ENCODE data around the gene ABCC1. TPM values are rescaled to one million over a fixed set of nuclear protein-coding genes. Genes with fewer than 3 reads are reported as not detected.

The ABCC1 gene
- total RNA-seq, 1 donor from 2014 or later, result 16.6 TPM

DNA sequence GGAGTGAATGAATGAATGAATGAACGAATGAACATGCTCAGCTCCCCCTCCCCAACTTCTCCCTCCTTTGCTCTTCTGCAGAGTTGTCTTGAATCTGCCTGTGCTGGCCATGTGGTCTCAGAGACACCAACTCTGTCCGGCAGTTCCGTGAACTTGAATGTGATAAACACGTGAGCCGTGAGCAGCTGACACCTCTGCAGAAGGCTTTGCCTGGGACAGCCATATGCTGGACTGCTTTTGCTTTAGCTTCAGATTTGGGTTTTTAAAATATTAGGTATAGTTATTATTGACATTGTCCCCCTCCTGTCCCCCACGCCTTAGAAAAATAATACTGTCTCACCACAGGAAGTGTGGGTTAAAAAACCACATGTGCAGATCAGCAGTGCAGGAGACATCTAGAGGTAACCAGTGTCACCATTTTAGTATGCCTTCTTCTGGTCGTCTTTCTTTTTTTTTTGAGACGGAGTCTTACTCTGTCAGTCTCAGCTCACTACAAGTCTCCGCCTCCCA lies 83.8 kb downstream of the ABCC1 start:
- intact Hi-C loops (cut with DNase I), result no loop called here
- DNase-seq (ENCODE audit: low spot score), result no peak

DNA sequence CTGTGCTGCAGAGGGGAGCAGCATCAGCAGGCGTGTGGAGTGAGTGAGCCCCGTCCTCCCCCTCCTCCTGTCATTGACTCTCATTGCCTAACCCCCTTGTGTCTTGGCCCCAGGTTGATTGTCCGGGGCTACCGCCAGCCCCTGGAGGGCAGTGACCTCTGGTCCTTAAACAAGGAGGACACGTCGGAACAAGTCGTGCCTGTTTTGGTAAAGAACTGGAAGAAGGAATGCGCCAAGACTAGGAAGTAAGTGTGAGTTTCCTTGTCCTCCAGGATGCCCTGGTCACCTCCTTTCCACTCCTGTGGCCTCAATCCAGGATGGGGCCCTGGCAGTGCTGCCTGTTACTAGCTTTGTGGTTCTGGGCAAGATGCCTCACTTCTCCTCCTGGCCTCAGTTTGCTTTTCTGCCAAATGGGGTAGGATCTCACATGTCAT lies 87.0 kb downstream of the ABCC1 start:
- intact Hi-C loops (cut with DNase I), result no loop called here
- no peak for DNase-seq (ENCODE audit: low spot score)

DNA sequence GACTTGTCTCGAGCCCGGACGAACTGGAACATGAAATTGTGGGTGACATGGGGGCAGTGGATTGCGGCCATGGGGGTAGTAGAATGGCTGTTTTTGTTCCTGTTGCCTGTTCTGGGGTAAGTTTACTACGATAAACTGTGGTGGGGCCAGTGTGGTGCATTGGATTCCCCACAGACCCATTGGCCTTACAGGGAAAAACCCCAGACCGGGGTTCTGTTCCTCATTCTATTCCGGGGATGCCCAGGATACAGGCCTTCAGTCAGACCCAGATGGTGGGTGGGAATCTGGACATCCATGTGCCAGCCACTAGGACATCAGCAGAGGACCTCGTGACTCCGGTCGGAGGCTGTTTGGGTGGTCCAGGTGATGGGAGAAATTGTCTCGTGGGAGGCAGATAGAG lies 88.1 kb downstream of the ABCC1 start:
- intact Hi-C loops (cut with DNase I), result no loop called here
- no peak for DNase-seq (ENCODE audit: low spot score)

DNA sequence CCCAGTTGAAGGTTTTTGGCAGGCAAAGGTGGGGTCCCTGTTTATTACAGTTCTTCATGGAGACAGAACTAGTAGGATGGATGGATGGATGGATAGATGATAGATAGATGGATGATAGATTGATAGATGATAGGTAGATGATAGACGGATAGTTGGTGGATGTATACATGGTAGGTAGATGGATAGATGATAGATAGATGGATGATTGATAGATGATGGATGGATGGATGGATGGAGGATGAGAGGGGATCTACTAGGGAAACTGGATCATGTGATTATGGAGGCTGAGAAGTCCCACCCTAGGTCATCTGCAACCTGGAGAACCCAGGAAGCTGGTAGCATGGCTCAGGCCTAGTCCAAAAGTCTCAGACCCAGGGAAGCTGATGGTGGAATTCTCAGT lies 88.6 kb downstream of the ABCC1 start:
- intact Hi-C loops (cut with DNase I), result no loop called here
- DNase-seq (ENCODE audit: low spot score), result no peak

DNA sequence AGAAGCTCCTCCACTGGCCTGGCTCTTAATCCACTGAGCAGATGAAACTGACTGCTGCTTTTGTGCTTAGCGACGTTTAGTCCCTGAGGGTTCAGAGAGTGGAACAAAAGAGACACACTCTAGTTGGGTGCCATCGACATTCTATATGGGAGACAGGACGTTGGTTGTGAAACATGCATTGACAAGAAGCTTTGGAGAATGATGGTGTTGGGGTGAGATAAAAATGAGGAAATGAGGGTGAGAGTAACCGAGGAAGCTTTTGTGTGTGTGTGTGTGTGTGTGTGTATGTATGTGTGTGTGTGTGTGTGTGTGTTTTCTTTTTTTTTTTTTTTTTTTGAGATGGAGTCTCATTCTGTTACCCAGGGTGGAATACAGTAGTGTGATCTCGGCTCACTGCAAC lies 89.5 kb downstream of the ABCC1 start:
- intact Hi-C loops (cut with DNase I), result no loop called here
- no peak for DNase-seq (ENCODE audit: low spot score)

DNA sequence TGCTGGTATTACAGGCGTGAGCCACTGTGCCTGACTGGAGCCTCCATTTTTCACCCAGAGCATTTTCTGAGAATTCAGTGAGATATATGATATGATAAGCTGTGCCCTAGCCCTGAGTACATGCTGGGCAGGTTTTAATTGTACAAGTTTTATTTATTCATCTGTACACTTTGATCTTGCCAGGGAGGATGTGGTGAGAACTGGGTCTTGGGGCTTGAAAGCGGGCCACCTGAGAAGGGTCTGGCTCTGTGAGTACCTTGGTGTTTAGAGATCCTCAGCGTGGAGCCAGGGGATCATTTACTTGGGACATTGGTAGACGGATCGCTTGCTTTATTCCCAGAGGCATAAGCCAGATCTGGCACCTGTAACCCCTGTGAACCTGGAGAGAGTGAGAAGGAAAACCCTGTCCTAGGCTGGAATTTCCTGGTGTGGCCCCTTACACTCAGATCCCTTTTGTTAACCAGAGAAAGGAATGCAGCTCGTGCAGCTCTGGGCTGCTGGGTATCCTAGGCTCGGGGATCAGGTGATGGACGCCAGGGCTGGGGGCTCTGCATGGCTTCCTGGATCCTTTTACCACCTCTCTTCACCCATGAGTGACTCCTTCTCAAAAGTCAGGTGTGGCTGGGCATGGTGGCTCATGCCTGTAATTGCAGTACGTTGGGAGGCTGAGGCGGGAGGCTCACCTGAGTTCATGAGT lies 91.9 kb downstream of the ABCC1 start:
- no peak for DNase-seq (ENCODE audit: low spot score)
- intact Hi-C loops (cut with DNase I), result no loop called here

DNA sequence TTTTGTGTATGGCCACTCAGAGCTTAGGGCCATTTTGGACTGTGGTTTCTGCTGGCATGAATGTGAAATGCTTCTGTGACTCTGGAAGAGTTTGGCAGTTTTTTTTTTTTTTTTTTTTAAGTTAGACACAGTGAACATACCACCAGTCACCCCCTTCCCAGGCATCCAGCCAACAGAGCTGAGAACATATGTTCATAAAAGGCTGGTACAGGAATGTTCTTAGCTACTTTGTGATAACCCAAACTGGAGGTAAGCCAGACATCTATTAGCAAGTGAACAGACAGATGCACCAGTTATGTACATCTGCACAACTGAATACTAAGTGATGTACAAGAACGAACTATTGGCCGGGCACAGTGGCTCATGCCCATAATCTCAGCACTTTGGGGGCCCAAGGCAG lies 92.7 kb downstream of the ABCC1 start:
- DNase-seq (ENCODE audit: low spot score), result no peak
- intact Hi-C loops (cut with DNase I), result no loop called here

DNA sequence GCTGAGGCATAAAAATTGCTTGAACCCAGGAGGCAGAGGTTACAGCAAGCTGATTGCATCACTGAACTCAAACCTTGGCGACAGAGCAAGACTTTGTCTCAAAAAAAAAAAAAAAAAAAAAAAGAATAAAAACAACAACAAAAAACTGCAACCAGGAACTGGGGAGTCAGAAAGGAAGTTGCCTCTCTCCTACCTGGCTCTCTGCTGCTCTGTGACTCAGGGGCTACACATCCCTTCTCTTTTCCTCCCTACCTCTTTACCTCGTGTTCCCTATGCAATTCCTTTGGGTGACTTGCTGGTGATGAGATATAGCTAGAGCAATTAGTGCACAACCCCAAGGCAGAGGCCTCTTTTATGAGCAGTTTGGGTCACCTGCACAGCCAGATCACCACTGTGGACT lies 95.9 kb downstream of the ABCC1 start:
- no peak for DNase-seq (ENCODE audit: low spot score)
- intact Hi-C loops (cut with DNase I), result no loop called here

DNA sequence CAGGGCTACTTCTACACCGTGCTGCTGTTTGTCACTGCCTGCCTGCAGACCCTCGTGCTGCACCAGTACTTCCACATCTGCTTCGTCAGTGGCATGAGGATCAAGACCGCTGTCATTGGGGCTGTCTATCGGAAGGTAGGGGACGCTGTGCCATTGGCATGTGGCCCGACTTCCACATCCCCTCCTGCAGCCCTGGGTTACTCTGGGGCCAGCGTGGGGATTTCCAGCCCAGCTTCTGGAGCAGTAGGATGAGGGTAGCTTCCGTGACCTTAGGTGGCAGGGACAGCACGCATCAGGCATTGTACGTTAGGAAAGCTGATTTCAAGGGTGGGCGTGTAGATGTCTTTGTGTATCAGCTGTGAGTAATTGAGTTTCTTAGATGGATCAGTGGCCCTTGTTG lies 96.5 kb downstream of the ABCC1 start:
- intact Hi-C loops (cut with DNase I), result no loop called here
- DNase-seq (ENCODE audit: low spot score), result no peak

DNA sequence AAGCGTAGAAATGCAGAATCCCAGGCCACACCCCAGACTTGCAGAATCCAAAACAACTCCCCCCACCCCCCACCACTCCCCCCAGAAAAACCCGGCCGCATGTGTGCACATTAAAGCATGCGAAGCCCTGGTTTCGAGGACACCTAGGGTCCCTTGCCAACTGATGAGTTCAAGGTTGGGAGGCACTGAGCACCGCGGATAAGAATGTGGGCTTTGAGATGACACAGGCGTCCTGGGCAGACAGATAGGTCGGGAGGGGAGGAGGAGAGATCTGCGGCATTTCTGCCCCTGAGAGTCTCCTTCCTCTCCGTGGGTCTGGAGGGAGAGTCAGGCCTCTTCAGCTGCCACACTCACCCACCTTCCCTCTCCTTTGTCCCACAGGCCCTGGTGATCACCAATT lies 98.3 kb downstream of the ABCC1 start:
- intact Hi-C loops (cut with DNase I), result no loop called here
- no peak for DNase-seq (ENCODE audit: low spot score)

DNA sequence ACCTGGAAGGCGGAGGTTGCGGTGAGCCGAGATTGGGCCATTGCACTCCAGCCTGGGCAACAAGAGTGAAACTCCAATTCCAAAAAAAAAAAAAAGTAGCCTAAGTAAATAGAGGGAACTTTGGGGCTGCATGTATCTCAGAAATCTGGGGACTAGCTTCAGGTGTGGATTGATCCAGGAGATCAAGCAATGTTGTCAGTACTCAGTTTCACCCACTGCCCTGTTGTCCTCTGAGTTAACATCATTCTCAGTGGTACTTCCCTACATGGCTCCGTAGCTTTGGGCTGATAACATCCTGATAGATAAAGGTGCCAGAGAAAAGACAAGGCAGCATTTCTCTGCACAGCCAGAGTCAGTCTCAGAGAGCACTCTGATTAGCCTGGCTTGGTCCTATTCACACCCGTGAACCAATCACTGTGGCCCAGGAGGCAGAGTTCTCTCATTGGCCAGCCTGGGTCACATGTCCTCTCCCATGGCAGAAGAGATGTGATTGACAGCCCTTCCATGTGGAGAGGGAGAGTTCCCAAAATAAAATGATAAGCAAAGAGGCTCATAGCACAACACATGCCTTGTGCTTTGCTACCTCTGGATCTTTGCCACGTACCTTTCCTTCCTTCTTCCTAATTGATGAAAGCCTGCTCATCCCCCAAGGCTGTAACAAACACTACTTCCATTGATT lies 99.6 kb downstream of the ABCC1 start:
- no peak for DNase-seq (ENCODE audit: low spot score)

DNA sequence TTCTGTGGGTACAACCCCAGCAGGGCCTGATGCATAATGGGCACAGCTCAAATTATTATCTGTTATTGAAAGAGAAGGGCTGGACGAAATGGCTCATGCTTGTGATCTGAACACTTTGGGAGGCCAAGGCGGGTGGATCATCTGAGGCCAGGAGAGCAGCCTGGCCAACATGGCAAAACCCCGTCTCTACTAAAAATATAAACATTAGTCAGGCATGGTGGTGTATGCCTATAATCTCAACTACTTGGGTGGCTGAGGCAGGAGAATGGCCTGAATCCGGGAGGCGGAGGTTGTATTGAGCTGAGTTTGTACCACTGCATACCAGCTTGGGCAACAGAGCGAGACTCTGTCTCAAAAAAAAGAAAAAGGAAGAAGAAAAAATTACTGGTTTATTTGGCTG lies 100.7 kb downstream of the ABCC1 start:
- intact Hi-C loops (cut with DNase I), result no loop called here
- DNase-seq (ENCODE audit: low spot score), result no peak

More for the DNA sequence above, 99.6 kb downstream of the ABCC1 start:
- intact Hi-C loops (cut with DNase I), result no loop called here

DNA sequence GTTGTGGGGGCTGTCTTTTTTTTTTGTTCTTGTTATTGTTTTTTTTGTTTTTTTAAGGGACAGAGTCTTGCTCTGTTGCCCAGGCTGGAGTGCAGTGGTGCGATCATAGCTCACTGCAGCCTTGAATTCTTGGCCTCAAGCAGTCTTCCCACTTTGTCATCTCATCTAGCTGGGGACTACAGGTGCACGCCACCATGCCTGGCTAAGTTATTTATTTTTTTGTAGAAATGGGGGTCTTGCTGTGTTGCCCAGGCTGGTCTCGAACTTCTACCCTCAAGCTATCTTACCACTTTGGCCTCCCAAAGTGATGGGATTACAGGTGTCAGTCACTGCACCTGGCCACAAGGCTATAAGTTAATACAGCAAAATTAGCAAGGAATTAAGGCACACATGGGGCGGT lies 101.7 kb downstream of the ABCC1 start:
- no peak for DNase-seq (ENCODE audit: low spot score)
- intact Hi-C loops (cut with DNase I), result no loop called here

DNA sequence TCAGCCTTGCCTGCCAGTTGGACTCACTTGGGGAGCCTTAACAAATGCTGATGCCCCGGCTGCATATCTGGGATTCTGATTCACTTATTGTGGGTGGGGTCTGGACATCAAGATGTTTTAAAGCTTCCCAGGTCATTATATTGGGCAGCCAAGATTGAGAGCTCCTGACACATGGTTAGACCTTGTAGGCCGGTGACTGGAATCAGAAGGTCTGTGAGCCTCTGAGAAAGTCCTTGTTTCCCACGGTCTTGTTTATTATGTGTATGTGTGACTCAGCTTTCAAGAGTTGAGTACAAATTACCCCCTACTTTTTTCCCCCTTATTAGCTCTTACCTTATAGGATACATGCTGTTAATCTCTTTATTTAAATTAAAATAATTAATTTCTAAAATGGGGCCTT lies 103.5 kb downstream of the ABCC1 start:
- intact Hi-C loops (cut with DNase I), result no loop called here
- no peak for DNase-seq (ENCODE audit: low spot score)

DNA sequence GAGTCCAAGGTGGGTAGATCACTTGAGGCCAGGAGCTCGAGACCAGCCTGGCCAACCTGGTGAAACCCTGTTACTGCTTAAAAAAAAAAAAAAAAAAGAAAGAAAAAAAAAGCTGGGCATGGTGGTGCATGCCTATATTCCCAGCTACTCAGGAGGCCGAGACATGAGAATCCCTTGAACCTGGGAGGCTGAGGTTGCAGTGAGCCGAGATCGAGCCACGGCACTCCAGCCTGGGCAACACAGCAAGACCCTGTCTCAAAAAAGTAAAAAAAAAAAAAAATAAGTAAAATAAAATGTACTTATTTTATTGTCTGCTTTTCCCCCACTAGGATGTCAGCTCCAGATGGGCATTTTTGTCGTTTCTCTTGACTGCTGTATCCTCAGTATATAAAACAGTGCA lies 107.7 kb downstream of the ABCC1 start:
- no peak for DNase-seq (ENCODE audit: low spot score)
- intact Hi-C loops (cut with DNase I), result no loop called here

DNA sequence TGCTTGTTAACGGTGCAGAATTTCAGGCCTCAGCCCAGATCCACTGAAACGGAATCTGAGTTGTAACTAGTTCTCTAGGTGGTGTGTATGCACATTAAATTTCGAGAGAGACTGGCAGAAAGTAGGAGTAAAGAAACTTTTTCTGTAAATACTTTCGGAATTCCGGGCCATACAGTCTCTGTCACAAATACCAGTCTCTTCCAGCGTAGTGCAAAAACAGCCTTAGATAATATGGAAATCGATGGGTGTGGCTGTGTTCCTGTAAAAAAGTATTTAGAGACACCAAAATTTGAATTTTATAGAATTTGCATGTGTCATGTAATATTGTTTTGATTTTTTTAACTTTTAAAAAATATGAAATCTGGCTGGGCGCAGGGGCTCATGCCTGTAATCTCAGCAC lies 109.7 kb downstream of the ABCC1 start:
- intact Hi-C loops (cut with DNase I), result no loop called here
- no peak for DNase-seq (ENCODE audit: low spot score)

DNA sequence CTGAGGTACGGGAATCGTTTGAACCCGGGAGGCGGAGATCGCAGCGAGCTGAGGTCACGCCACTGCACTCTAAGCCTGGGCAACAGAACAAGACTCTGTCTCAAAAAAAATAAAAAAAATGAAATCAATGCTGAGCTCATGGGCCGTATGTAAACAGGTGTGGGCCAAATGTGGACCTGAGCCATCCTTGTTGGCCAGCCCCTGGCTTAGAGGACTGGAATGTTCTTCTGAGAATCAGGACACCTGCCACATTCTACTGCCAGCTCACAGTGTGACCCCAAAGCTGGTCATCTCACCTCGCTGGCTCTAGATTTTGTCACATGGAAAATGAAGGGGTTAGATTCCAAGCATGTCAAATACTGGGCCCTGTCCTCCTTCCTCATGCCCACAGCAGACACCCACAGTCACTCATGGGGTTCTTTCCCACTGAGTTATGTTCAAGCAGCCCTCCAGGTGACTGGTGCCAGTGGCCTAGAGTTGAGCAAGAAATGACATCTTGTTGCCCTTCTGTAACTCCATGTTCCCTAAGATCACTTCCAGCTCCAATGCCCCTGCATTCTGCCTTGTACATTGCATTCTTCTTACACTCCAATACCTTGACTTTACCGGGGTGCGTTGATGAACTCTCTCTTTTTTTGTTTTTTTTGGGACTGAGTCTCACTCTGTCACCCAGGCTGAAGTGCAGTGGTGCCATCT lies 110.6 kb downstream of the ABCC1 start:
- intact Hi-C loops (cut with DNase I), result no loop called here
- DNase-seq (ENCODE audit: low spot score), result no peak

DNA sequence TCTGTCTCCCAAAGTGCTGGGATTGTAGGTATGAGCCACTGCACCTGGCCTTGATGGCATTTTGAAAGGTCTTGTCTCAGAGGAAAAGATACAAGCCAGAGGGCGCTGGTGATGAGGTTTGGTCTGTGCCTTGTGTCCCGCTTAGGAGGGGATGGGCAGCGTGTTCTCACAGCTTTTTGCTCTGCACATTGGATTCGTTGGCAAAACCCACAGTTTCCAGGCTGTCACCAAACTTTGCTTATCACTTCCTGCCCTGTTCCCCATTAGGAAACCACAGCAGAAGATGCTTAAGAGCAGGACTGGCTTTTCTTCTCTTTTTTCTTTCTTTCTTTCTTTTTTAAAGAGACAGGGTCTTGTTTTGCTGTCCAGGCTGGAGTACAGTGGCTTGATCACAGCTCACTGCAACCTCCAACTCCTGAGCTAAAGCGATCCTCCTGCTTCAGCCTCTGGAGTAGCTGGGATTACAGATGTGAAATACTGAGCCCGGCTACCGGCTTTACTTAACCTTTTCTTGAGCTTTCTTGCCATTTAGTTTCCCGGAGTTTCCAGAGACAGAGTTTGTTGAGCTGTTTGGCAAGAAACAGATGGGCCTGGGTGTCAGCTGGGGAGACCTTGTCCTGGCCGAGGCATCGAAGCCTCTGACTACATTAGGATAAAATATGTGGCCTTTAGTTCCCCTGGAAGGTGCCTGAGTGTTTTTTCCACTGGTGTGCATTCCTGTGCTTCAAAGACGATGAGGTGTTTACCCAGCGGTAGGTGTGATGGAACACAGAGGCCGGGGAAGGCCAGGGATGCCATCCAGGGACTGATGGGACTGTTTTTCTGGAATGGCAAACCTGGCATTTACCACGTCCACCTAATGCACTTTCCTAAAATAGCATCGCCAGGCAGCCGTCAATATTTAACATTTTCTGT lies 112.9 kb downstream of the ABCC1 start:
- intact Hi-C loops (cut with DNase I), result no loop called here
- no peak for DNase-seq (ENCODE audit: low spot score)

DNA sequence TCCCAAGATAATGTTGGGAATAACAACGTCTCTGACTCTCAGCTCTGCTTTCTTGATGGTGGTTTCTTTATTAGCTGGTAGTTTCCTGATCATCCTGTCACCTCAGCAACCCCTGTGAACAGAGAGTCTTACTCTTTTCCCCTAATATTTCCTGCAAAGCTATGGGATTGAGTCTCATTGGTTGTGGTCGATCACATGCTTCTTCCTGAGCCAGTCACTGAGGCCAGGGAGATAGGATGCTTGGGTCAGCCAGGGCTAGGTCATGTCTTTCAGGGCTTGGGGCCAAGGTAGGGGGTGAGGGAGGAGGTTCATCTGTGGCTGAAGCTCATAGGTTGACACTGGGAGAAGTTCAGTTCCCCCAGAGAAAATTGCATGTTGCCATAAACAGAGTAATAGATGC lies 114.3 kb downstream of the ABCC1 start:
- DNase-seq (ENCODE audit: low spot score), result no peak
- intact Hi-C loops (cut with DNase I), result no loop called here

DNA sequence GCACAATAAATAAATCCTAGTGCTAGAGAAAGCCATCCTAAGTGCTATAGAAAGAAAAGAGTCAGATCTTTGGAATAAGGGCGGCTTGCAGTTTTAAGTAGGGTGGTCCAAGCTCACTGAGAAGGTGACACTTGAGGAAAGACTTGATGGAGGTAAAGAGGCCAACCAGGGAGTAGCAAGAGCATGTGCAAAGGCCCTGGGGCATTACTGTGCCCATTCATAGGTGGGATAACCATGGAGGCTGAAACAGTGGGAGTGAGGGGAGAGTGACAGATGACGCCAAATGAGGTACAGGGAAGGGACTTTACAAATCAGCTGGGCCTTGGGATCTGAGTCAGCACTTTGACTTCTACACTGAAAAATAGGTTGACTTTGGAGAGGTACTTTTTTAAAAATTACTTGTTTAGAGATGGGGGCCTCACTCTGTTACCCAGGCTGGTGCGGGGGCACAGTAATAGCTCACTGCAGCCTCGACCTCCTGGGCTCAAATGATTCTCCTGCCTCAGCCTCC lies 115.5 kb downstream of the ABCC1 start:
- intact Hi-C loops (cut with DNase I), result no loop called here
- DNase-seq (ENCODE audit: low spot score), result no peak

All from cardiac septum (tissue), 1 donor.